Activated CD8-positive, alpha-beta T cell treated with anti-CD3 and anti-CD28 coated beads for 36 hours (primary cell): ENCODE results near the gene TRPV5. TPM values are rescaled to one million over a fixed set of nuclear protein-coding genes. Genes with fewer than 3 reads are reported as not detected.

Experiments
- ATAC-seq: fragments of 200-7000 bp; cut with Tn5 transposase; one replicate; pipeline ENCODE4 v1.10.0; 2021; ENCODE audit warnings: mild to moderate bottlenecking, moderate library complexity
- CTCF ChIA-PET: fragments of 350-600 bp; sonication (Branson Sonifier 250); formaldehyde crosslinking; loops from one replicate; lab custom pipeline; 2021; ENCODE audit warnings: antibody characterized with exemption; lab: Charles Lee
- POLR2A ChIA-PET: fragments of 350-600 bp; sonication (Branson Sonifier 250); formaldehyde crosslinking; loops from one replicate; lab custom pipeline; 2021; ENCODE audit warnings: antibody characterized with exemption; lab: Charles Lee
- DNase-seq: peaks from one replicate; pipeline ENCODE4 v3.0.0-alpha.2; 2020
- H3K27ac Mint-ChIP-seq: one replicate; pipeline ENCODE4 v1.8.0; 2021; ENCODE audit warnings: mild to moderate bottlenecking, mixed read lengths
- H3K27me3 Mint-ChIP-seq: one replicate; pipeline ENCODE4 v1.8.0; 2021; ENCODE audit warnings: mixed read lengths
- H3K36me3 Mint-ChIP-seq: one replicate; pipeline ENCODE4 v1.8.0; 2021; ENCODE audit warnings: low read depth, mixed read lengths
- H3K4me1 Mint-ChIP-seq: one replicate; pipeline ENCODE4 v1.8.0; 2021; ENCODE audit warnings: low read depth, mixed read lengths
- H3K4me3 Mint-ChIP-seq: one replicate; pipeline ENCODE4 v1.8.0; 2021; ENCODE audit warnings: mild to moderate bottlenecking, moderate library complexity, mixed read lengths
- H3K9me3 Mint-ChIP-seq: one replicate; pipeline ENCODE4 v1.8.0; 2021; ENCODE audit warnings: mixed read lengths
- intact Hi-C: fragments of 100-400 bp; cut with micrococcal nuclease; formaldehyde crosslinking; loops from one replicate; pipeline ENCODE4 v1.10.0; 2022
- total RNA-seq, 2 experiments: library from RNA; stranded (reverse); gene quantifications; one replicate each; pipeline ENCODE4 v1.2.3, GENCODE V29; 2021
- TF ChIP-seq, protein P1 (sequence below): fragments of 200-600 bp; IDR thresholded peaks from one replicate; pipeline ENCODE4 v1.8.0; 2022; ENCODE audit warnings: antibody characterized with exemption, mild to moderate bottlenecking

TRPV5 gene
- total RNA-seq, 2 experiments from 2014 or later, result not detected

- ATAC-seq (no peak), DNase-seq (no peak)
- POLR2A ChIA-PET, result no interaction called here
- TF ChIP-seq, protein P1, sequence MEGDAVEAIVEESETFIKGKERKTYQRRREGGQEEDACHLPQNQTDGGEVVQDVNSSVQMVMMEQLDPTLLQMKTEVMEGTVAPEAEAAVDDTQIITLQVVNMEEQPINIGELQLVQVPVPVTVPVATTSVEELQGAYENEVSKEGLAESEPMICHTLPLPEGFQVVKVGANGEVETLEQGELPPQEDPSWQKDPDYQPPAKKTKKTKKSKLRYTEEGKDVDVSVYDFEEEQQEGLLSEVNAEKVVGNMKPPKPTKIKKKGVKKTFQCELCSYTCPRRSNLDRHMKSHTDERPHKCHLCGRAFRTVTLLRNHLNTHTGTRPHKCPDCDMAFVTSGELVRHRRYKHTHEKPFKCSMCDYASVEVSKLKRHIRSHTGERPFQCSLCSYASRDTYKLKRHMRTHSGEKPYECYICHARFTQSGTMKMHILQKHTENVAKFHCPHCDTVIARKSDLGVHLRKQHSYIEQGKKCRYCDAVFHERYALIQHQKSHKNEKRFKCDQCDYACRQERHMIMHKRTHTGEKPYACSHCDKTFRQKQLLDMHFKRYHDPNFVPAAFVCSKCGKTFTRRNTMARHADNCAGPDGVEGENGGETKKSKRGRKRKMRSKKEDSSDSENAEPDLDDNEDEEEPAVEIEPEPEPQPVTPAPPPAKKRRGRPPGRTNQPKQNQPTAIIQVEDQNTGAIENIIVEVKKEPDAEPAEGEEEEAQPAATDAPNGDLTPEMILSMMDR, result no peak
- no peaks in the 10 kb centered on the region for H3K9me3 Mint-ChIP-seq
- CTCF ChIA-PET, result no interaction called here
- intact Hi-C loops, result no loop called here
- peaks cover 1% of the 10 kb centered on the region for H3K27me3 Mint-ChIP-seq
- H3K4me1 Mint-ChIP-seq, result no peaks in the 10 kb centered on the region
- H3K4me3 Mint-ChIP-seq, result no peak overlapping the region
- no peak overlapping the region for H3K27ac Mint-ChIP-seq
- no peaks in the 10 kb centered on the region for H3K36me3 Mint-ChIP-seq
Measured at GRCh38 chr7:142896741-142897379, 36.7 kb downstream of the TRPV5 start.

- intact Hi-C loops, result no loop called here
- ChIA-PET CTCF (no interaction called here), POLR2A (no interaction called here)
- TF ChIP-seq, protein P1, result no peak
- ATAC-seq, result no peak
- no peak for DNase-seq
- no peaks in the 10 kb centered on the region for H3K36me3 Mint-ChIP-seq
- H3K27ac Mint-ChIP-seq, result no peak overlapping the region
- H3K9me3 Mint-ChIP-seq, result no peaks in the 10 kb centered on the region
- H3K4me3 Mint-ChIP-seq, result no peak overlapping the region
- peaks cover 1% of the 10 kb centered on the region for H3K27me3 Mint-ChIP-seq
- H3K4me1 Mint-ChIP-seq, result no peaks in the 10 kb centered on the region
Measured at GRCh38 chr7:142896151-142896550, 37.4 kb downstream of the TRPV5 start.

GRCh38 chr7:142894985-142895593, 38.5 kb downstream of the TRPV5 start:
- intact Hi-C loops, result no loop called here
- H3K4me3 Mint-ChIP-seq, result no peak overlapping the region
- H3K27ac Mint-ChIP-seq, result no peak overlapping the region
- ChIA-PET POLR2A (interaction anchor here (0.8 kb wide), 1 partner anchor 23 kb away, joined by 3 read pairs; no protein-coding TSS in a partner anchor), CTCF (interaction anchor here (1.0 to 1.2 kb wide), 3 partner anchors 16 to 320 kb away, joined by 3 read pairs; no protein-coding TSS in a partner anchor)
- H3K36me3 Mint-ChIP-seq, result no peaks in the 10 kb centered on the region
- TF ChIP-seq, protein P1, result no peak
- H3K27me3 Mint-ChIP-seq, result peaks cover 1% of the 10 kb centered on the region
- ATAC-seq, result no peak
- no peaks in the 10 kb centered on the region for H3K9me3 Mint-ChIP-seq
- H3K4me1 Mint-ChIP-seq, result no peaks in the 10 kb centered on the region
- DNase-seq, result no peak

- ChIA-PET POLR2A (interaction anchor here (0.8 kb wide), 1 partner anchor 22 kb away, joined by 3 read pairs; no protein-coding TSS in a partner anchor), CTCF (interaction anchor here (1.0 to 1.2 kb wide), 3 partner anchors 15 to 321 kb away, joined by 3 read pairs; no protein-coding TSS in a partner anchor)
- TF ChIP-seq, protein P1, result no peak
- DNase-seq (no peak), ATAC-seq (no peak)
- Mint-ChIP-seq H3K36me3 (no peaks in the 10 kb centered on the region), H3K4me3 (no peak overlapping the region), H3K9me3 (no peaks in the 10 kb centered on the region), H3K27me3 (peaks cover 1% of the 10 kb centered on the region), H3K27ac (no peak overlapping the region), H3K4me1 (no peaks in the 10 kb centered on the region)
- intact Hi-C loops, result no loop called here
Measured at GRCh38 chr7:142894112-142894984, 39.2 kb downstream of the TRPV5 start.
